ENCODE results near the gene CALM1. TPM values are rescaled to one million over a fixed set of nuclear protein-coding genes. Genes with fewer than 3 reads are reported as not detected.

The CALM1 gene
- total RNA-seq, 1 donor from 2014 or later: 509 TPM

DNA sequence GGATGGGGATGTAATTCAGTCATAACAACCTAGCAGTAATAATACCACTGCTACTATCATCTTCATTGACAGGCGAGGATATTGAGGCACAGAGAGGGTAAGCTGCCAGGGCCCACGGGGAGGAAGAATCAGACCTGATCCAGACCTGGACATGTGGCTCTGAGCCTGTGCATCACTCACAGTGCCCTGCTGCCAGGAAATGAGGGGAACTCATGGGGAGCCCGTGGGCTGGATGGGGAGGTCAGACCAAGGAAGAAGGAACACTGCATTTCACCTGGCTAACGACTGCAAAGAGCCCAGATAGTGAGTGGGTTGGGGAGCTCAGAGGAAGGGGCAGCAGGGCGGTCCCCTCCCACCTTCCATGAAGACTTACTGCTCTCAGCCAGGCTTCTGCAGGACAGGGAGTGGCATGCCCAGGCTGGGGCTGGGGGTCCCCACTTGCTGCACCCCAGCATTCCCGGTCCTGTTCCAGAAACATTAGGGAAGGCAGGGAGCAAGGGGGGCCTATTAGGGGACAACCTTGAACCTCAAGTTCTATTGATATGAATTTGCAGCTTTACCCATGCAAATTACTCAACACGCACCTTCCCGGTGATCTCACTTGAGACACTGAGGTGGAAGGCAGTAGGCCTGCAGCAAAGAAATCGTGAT, 37.7 kb downstream of the CALM1 start:
- TF ChIP-seq, protein P1, sequence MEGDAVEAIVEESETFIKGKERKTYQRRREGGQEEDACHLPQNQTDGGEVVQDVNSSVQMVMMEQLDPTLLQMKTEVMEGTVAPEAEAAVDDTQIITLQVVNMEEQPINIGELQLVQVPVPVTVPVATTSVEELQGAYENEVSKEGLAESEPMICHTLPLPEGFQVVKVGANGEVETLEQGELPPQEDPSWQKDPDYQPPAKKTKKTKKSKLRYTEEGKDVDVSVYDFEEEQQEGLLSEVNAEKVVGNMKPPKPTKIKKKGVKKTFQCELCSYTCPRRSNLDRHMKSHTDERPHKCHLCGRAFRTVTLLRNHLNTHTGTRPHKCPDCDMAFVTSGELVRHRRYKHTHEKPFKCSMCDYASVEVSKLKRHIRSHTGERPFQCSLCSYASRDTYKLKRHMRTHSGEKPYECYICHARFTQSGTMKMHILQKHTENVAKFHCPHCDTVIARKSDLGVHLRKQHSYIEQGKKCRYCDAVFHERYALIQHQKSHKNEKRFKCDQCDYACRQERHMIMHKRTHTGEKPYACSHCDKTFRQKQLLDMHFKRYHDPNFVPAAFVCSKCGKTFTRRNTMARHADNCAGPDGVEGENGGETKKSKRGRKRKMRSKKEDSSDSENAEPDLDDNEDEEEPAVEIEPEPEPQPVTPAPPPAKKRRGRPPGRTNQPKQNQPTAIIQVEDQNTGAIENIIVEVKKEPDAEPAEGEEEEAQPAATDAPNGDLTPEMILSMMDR (conservative IDR thresholded peaks at IDR 0.05; ENCODE audit: low read depth, low read length): no peak
- no peak overlapping the region for H3K4me3 ChIP-seq (ENCODE audit: low read depth, low read length)
- no peak for DNase-seq (ENCODE audit: low read depth)

DNA sequence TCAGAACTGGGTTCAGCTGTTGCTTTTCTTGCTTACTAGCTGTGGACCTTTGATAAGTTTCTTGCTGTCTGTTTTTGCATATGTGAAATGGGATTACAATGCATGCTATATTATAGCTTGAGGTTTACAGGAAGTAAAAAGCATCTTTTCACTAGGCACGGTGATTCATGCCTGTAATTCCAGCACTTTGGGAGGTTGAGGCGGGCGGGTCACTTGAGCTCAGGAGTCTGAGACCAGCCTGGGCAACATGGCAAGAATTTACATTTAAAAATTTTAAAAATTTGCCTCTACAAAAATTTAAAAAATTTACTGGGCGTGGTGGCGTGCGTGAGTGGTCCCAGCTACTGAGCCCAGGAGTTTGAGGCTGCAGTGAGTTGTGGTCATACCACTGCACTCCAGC, 42.0 kb downstream of the CALM1 start:
- H3K4me3 ChIP-seq (ENCODE audit: low read depth, low read length): no peak overlapping the region
- DNase-seq (ENCODE audit: low read depth): no peak
- TF ChIP-seq, protein P1 (conservative IDR thresholded peaks at IDR 0.05; ENCODE audit: low read depth, low read length): no peak

DNA sequence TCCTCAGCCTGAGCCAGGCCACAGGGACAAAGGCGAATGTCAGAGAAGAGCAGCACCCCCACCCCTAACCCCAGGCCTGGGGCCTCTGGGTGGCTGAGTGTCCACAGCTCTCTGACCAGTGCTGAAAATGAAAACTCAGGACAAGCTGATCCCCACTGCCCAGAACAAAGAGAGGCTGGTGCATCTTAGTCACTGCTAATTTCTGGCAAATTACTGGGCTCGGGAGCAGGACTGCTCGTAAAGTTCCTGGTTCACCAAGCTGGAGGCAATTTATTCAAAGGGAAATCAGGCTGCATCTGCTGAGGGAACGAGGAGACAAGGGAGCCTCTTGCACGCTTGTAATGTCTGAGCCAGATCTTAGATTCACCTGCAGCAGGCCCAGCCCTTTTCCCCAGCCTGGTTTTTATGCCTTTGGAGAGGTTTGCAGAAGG, 43.2 kb downstream of the CALM1 start:
- no peak for DNase-seq (ENCODE audit: low read depth)
- no peak overlapping the region for H3K4me3 ChIP-seq (ENCODE audit: low read depth, low read length)
- TF ChIP-seq, protein P1 (conservative IDR thresholded peaks at IDR 0.05; ENCODE audit: low read depth, low read length): no peak

DNA sequence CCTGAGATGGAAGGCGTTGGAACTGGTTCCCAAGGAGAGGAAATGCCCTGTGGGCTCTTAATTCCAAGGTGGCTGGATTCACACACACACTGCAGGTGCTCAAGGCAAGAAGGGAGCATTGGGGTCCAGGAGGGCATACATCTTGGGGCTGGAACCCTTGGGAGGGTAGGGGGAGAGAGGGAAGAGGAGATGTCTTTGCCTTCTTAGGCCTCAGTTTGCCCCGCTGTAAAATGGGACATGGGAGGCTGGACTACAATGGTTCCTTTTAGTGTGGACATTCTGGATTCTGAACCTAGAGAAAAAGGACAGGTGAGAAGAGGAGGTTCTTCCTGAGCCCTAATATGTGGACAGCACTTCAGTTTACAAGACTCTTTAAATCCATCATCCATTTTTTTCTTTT, 43.8 kb downstream of the CALM1 start:
- TF ChIP-seq, protein P1 (conservative IDR thresholded peaks at IDR 0.05; ENCODE audit: low read depth, low read length): no peak
- no peak for DNase-seq (ENCODE audit: low read depth)
- no peak overlapping the region for H3K4me3 ChIP-seq (ENCODE audit: low read depth, low read length)

DNA sequence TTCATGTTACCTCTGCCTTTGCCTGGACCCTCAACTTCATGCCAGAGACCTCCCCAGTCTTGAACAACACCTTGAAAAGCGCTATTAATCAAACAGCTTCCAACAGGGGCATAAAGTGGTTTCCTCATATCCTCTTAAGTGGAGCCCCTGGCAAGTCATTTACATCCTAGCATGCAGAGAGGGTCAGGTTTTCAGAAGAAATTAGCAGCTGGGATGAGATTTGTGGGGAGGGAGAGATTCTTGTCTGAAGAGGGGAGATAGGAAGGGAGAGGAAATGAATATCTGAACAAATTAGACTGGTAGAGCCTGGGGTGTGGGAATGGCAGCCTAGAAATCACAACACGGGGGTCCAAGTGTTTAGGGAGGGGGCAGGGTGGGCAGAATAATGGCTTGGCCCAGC, 45.6 kb downstream of the CALM1 start:
- TF ChIP-seq, protein P1 (conservative IDR thresholded peaks at IDR 0.05; ENCODE audit: low read depth, low read length): no peak
- H3K4me3 ChIP-seq (ENCODE audit: low read depth, low read length): no peak overlapping the region
- DNase-seq (ENCODE audit: low read depth): no peak

DNA sequence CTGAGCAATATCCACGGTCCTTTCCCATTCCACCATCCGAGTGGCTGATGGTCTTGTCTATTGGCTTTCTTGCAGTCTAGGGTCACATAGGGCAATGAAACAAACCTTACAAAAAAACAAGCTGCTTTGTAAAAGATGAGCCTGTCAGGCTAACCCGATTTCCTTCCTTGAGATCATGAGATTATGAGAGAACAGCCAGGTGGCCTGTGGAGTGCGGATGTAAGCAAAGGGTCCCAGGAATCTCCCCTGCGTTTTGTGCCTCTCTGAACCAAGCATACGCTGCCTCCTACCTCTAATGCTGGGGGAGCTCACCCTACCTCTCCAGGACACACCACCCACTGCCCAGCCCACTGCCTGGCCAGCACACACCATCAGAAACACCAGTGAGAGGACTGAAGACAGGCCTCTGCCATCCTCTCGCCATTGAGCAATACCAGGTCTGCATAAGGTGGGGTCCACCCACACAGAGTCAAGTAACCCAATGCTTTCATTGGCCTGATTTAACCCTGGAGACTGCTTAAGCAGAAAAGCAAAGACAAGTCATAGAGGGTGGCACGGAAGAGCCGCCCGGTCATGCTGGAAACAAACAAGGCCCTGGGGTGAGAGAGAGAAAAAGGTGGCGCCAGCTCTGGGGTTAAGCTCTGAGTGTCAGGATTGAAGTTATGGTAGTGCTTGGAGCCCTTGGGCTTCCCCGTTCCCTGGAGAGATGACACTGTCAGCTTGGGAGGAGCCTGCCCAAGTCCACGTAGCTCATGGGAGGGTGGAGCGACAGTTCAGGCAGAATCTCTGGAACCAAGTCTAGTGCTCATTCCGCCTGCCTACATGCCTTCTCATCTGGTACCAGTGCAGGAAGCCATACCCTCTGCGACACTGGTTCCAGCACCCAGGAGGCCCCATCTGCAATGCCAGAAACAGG, 46.6 kb downstream of the CALM1 start:
- no peak overlapping the region for H3K4me3 ChIP-seq (ENCODE audit: low read depth, low read length)
- no peak for DNase-seq (ENCODE audit: low read depth)
- TF ChIP-seq, protein P1 (conservative IDR thresholded peaks at IDR 0.05; ENCODE audit: low read depth, low read length): no peak

All from epithelial cell of proximal tubule (primary cell).